Suprapubic skin (tissue), 4 donors: ENCODE results near the gene MAD1L1.

Experiments used
- EP300 ChIP-seq: sonication (generic); formaldehyde crosslinking; IDR thresholded peaks from one replicate; pipeline ENCODE4 v1.6.1; 2017; ENCODE audit warnings: antibody characterized with exemption
- POLR2A ChIP-seq, 2 donors: fragments of 450-650 bp; IDR thresholded peaks; one replicate each; pipeline ENCODE4 v1.6.1; 2017; ENCODE audit warnings: antibody characterized with exemption in 2 of 2, mild to moderate bottlenecking in 2 of 2, moderate library complexity in 2 of 2
- POLR2AphosphoS5 ChIP-seq, 3 donors: sonication (generic); formaldehyde crosslinking; IDR thresholded peaks; one replicate each; pipeline ENCODE4 v1.6.1; 2017; ENCODE audit warnings: antibody characterized with exemption in 3 of 3
- TF ChIP-seq, protein P1 (sequence below), 2 donors: fragments of 200-600 bp in 1 of 2; fragments of 450-650 bp in 1 of 2; sonication (generic) in 1 of 2; IDR thresholded peaks; one replicate each; pipeline ENCODE4 v1.5.1; 2016 to 2019; ENCODE audit warnings: antibody characterized with exemption in 2 of 2, mild to moderate bottlenecking in 1 of 2, moderate library complexity in 1 of 2

DNA sequence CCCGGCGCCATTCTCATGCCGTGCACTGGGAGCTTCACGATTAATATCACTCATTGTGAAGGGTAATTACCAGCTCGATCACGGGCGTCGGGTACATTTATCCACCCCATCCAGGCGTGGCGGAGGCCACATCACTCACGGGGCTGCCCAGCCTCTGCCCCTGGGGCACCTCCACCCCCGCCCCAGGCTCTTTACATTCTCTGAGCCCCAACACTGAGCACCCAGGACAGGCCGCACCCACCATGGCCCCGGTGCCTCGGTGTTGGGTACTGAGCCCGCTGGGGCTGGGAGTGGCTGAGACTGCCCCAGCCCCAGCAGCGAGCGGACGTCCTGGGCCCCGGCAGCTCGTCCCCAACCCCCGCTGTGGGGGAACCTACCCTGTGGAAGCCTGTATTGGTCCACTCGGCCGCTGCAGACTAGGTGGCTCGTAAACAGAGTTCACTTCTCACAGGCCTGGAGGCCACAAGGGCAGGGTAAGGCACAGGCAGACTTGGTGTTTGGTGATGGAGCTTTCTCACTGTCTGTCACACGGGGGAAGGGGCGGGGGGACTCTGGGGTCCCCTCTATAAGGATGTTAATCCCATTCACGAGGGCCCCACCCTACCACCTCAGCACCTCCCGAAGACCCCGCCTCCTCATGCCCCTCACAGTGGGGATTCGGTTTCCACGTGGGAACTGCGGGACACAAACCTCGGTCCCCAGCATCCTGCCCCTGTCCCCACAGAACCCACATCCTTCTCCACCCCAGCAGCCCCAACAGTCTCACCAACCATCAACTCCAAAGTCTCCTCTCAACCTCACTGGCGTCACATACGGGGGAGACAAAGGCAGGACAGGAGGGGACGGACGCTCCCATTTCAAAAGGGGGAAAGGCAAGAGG is 378.5 kb downstream of the MAD1L1 start:
- TF ChIP-seq, protein P1, sequence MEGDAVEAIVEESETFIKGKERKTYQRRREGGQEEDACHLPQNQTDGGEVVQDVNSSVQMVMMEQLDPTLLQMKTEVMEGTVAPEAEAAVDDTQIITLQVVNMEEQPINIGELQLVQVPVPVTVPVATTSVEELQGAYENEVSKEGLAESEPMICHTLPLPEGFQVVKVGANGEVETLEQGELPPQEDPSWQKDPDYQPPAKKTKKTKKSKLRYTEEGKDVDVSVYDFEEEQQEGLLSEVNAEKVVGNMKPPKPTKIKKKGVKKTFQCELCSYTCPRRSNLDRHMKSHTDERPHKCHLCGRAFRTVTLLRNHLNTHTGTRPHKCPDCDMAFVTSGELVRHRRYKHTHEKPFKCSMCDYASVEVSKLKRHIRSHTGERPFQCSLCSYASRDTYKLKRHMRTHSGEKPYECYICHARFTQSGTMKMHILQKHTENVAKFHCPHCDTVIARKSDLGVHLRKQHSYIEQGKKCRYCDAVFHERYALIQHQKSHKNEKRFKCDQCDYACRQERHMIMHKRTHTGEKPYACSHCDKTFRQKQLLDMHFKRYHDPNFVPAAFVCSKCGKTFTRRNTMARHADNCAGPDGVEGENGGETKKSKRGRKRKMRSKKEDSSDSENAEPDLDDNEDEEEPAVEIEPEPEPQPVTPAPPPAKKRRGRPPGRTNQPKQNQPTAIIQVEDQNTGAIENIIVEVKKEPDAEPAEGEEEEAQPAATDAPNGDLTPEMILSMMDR (IDR thresholded peaks at IDR 0.05), result no peak
- TF ChIP-seq EP300, result no peak
- TF ChIP-seq POLR2A (IDR thresholded peaks at IDR 0.05), result no peak
- no peak for TF ChIP-seq POLR2AphosphoS5 (IDR thresholded peaks at IDR 0.05)
